Fibroblast of lung (primary cell): ENCODE data around the gene PDGFA. TPM values are rescaled to one million over a fixed set of nuclear protein-coding genes. Genes with fewer than 3 reads are reported as not detected.

Experiments
- DNase-seq, 2 donors: peaks; one replicate each; pipeline versions ENCODE4 v3.0.0 to v3.0.0-alpha.2; 2010; ENCODE audit warnings: low read depth in 2 of 2
- H2AFZ ChIP-seq: 2 replicates; pipeline ENCODE4 v1.5.1; 2012; ENCODE audit warnings: low read length, control low read depth, inconsistent platforms
- H3K27ac ChIP-seq: 2 replicates; pipeline ENCODE4 v1.5.1; 2011; ENCODE audit warnings: low read length, control low read depth; ENCODE audit not compliant: insufficient read depth
- H3K27me3 ChIP-seq: 2 replicates; pipeline ENCODE4 v1.5.1; 2011; ENCODE audit warnings: mild to moderate bottlenecking, low read length; ENCODE audit not compliant: control insufficient read depth, insufficient read depth
- H3K36me3 ChIP-seq: 2 replicates; pipeline ENCODE4 v1.5.1; 2011; ENCODE audit warnings: low read length; ENCODE audit not compliant: control insufficient read depth, insufficient read depth
- H3K4me1 ChIP-seq: 2 replicates; pipeline ENCODE4 v1.5.1; 2011; ENCODE audit warnings: low read length; ENCODE audit not compliant: control insufficient read depth, insufficient read depth; ENCODE audit errors: extremely low read depth
- H3K4me2 ChIP-seq: 2 replicates; pipeline ENCODE4 v1.5.1; 2011; ENCODE audit warnings: low read length, control low read depth; ENCODE audit not compliant: insufficient read depth; ENCODE audit errors: extremely low read depth
- H3K4me3 ChIP-seq, 4 experiments: fragments of 200-600 bp in 1 of 4; sonication (generic) in 1 of 4; replicated peaks in 1 of 4; 2 replicates each; pipeline ENCODE4 v1.5.1; 2011 to 2016; ENCODE audit warnings: low read length in 4 of 4, low read depth in 3 of 4, mild to moderate bottlenecking in 3 of 4, control low read depth in 2 of 4, inconsistent platforms in 1 of 4, mixed read lengths in 1 of 4; ENCODE audit not compliant: insufficient read depth in 1 of 4; ENCODE audit errors: control extremely low read depth in 1 of 4
- H3K79me2 ChIP-seq: 2 replicates; pipeline ENCODE4 v1.5.1; 2012; ENCODE audit warnings: mild to moderate bottlenecking, low read length, inconsistent platforms; ENCODE audit not compliant: control insufficient read depth, insufficient read depth
- H3K9ac ChIP-seq: 2 replicates; pipeline ENCODE4 v1.5.1; 2011; ENCODE audit warnings: mild to moderate bottlenecking, low read length, control low read depth; ENCODE audit not compliant: insufficient read depth
- H3K9me3 ChIP-seq: 2 replicates; pipeline ENCODE4 v1.5.1; 2012; ENCODE audit warnings: low read depth, low read length; ENCODE audit not compliant: control insufficient read depth, insufficient read depth
- H4K20me1 ChIP-seq: 2 replicates; pipeline ENCODE4 v1.5.1; 2011; ENCODE audit warnings: low read length; ENCODE audit not compliant: control insufficient read depth, insufficient read depth; ENCODE audit errors: extremely low read depth
- EZH2 ChIP-seq: IDR thresholded peaks from 2 replicates; pipeline ENCODE4 v1.5.1; 2012; ENCODE audit warnings: low read length, control low read depth, mild to moderate bottlenecking; ENCODE audit errors: missing control alignments
- polyA plus RNA-seq, 2 donors: library from polyadenylated mRNA; depleted of rRNA in 1 of 2; stranded (reverse) in 1 of 2; unstranded in 1 of 2; fragments of >200 nt; gene quantifications; 2 replicates each; pipeline ENCODE4 v1.2.1, GENCODE V29; 2011 to 2012; ENCODE audit warnings: missing spikeins in 1 of 2
- total RNA-seq: library from RNA; depleted of rRNA; stranded (reverse); fragments of >200 nt; gene quantifications from 2 replicates; pipeline ENCODE4 v1.2.1, GENCODE V29; 2014
- TF ChIP-seq, protein P1 (sequence below), 2 donors: IDR thresholded peaks in 1 of 2; conservative IDR thresholded peaks in 1 of 2; 1 replicate in 1 of 2; 2 replicates in 1 of 2; pipeline ENCODE4 v1.5.1; 2011 to 2012; ENCODE audit warnings: low read length in 2 of 2, control low read depth in 1 of 2, inconsistent platforms in 1 of 2, low read depth in 1 of 2, mild to moderate bottlenecking in 1 of 2

Gene PDGFA
- total and polyA plus RNA-seq, 2 donors (not counting 1 experiment from before 2014, with no cell fraction given), result 13.5 to 16.9 TPM

DNA sequence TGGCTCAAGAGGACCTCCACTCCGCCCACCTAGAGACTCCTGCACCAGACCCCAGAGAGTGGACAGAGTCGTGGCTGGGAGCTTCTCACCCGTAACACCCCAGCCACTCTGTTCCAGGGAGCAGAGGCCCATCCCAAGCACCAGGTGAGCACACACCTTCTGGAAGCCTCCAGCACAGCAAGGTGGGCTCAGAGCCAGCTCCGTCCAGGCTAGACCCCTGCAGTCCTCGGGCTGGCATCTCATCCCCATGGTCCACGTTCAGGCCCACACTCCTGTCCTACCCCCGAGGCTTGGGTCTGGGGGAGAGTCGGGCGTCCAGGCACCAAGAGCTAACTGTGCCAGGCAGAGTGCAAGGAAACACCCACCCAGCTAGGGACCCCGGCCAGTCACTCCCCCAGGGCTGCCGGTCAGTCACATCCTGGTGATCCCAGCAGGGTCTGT, 13.2 kb downstream of the PDGFA start:
- Histone ChIP-seq H3K4me1 (no peaks in the 10 kb centered on the region), H2AFZ (no peak overlapping the region), H3K27me3 (no peaks in the 10 kb centered on the region), H3K4me2 (no peak overlapping the region), H3K79me2 (no peaks in the 10 kb centered on the region), H3K36me3 (peaks cover 2% of the 10 kb centered on the region), H3K4me3 (no peak overlapping the region), H3K9me3 (no peaks in the 10 kb centered on the region), H3K9ac (no peak overlapping the region), H4K20me1 (no peaks in the 10 kb centered on the region), H3K27ac (no peak overlapping the region)
- no peak for TF ChIP-seq EZH2
- TF ChIP-seq, protein P1, sequence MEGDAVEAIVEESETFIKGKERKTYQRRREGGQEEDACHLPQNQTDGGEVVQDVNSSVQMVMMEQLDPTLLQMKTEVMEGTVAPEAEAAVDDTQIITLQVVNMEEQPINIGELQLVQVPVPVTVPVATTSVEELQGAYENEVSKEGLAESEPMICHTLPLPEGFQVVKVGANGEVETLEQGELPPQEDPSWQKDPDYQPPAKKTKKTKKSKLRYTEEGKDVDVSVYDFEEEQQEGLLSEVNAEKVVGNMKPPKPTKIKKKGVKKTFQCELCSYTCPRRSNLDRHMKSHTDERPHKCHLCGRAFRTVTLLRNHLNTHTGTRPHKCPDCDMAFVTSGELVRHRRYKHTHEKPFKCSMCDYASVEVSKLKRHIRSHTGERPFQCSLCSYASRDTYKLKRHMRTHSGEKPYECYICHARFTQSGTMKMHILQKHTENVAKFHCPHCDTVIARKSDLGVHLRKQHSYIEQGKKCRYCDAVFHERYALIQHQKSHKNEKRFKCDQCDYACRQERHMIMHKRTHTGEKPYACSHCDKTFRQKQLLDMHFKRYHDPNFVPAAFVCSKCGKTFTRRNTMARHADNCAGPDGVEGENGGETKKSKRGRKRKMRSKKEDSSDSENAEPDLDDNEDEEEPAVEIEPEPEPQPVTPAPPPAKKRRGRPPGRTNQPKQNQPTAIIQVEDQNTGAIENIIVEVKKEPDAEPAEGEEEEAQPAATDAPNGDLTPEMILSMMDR (conservative IDR thresholded peaks at IDR 0.05 in 1 of 2, IDR thresholded peaks at IDR 0.05 in 1 of 2; ENCODE audit: low read depth in 1 of 2, low read length in 2 of 2), result no peak
- no peak for DNase-seq

DNA sequence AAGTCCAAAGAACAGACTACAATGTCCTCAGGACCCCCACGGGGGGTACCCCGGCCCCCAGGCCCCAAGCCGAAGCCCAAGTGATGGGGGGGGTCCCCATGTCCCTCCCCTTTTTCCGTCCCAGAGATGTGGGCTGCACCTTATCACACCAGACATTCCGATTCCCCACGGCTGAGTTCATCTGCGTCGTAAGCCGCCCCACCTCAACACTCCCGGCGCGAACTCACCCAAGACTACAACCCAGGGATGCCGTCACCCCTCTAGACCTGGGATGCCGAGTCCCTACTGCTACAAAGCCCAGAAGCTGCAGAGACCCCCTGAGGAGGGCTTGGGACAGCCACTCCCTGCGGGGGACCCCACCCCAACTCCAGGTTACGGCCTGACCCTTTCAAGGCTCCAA, 14.5 kb downstream of the PDGFA start:
- no peak overlapping the region for H3K27ac ChIP-seq
- no peaks in the 10 kb centered on the region for H3K79me2 ChIP-seq
- H3K27me3 ChIP-seq, result no peaks in the 10 kb centered on the region
- peaks cover 2% of the 10 kb centered on the region for H3K36me3 ChIP-seq
- no peaks in the 10 kb centered on the region for H3K9me3 ChIP-seq
- no peak for DNase-seq
- TF ChIP-seq EZH2, result no peak
- TF ChIP-seq, protein P1 (conservative IDR thresholded peaks at IDR 0.05 in 1 of 2, IDR thresholded peaks at IDR 0.05 in 1 of 2; ENCODE audit: low read depth in 1 of 2, low read length in 2 of 2), result no peak
- H2AFZ ChIP-seq, result no peak overlapping the region
- no peak overlapping the region for H3K9ac ChIP-seq
- H3K4me2 ChIP-seq, result no peak overlapping the region
- no peaks in the 10 kb centered on the region for H3K4me1 ChIP-seq
- no peak overlapping the region for H3K4me3 ChIP-seq
- H4K20me1 ChIP-seq, result no peaks in the 10 kb centered on the region

DNA sequence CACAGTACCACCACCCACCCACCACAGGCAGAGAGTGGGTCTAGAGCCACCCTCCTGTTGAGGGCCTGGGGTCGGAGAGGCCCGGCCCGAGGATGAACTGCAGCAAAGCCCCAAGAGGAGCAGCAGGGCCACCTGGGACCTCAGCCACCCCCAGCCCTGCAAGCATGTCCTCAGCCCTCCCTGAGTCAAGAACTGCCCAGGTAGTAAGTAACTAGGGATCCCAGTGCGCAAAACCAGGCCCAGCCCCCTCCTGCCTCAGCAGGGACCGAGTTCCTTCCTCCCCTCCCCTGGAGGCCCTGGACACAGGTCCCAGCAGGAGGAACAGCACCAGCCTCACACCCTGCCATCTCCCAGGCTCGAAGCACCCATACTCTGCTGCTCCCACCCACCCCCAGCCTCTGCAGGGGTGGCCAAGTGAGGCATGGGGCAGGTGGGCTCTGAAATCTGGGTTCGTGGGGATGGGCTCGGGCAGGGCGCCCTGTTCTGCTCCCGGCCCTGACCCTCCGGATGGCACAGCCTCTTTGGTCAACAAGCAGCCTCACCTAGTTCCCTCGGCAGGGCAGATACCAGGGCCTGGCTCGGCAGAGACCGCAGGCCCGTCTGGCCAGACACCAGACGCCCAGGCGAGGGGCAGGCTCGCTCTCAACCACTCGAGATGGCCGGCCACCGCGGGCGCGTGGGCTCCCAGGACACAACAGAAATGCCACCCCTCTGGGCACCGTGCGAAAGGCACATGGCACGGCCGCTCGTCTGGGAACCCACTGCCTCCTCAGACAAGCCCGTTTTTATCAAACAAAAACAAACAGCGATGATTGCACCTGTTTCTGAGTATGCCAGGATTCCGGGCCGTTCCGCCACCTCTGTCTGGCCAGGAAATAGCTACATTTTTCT, 15.2 kb downstream of the PDGFA start:
- Histone ChIP-seq H3K4me2 (no peak overlapping the region), H3K9me3 (no peaks in the 10 kb centered on the region), H3K27me3 (no peaks in the 10 kb centered on the region), H3K27ac (no peak overlapping the region), H2AFZ (no peak overlapping the region), H4K20me1 (no peaks in the 10 kb centered on the region), H3K4me3 (no peak overlapping the region), H3K9ac (peak overlapping the region; percentile 26), H3K79me2 (no peaks in the 10 kb centered on the region), H3K36me3 (peaks cover 2% of the 10 kb centered on the region), H3K4me1 (no peaks in the 10 kb centered on the region)
- no peak for DNase-seq
- no peak for TF ChIP-seq EZH2
- TF ChIP-seq, protein P1 (conservative IDR thresholded peaks at IDR 0.05 in 1 of 2, IDR thresholded peaks at IDR 0.05 in 1 of 2; ENCODE audit: low read depth in 1 of 2, low read length in 2 of 2), result no peak
